HTERT RPE-1 (cell line): ENCODE data around the gene FXYD2.

Experiments used
- in situ Hi-C: fragments of 300-500 bp; cut with MboI; formaldehyde crosslinking; loops from 4 replicates; pipeline ENCODE4 v1.14.3; 2020; ENCODE audit warnings: low sequenced_read_pairs

FXYD2 gene

DNA sequence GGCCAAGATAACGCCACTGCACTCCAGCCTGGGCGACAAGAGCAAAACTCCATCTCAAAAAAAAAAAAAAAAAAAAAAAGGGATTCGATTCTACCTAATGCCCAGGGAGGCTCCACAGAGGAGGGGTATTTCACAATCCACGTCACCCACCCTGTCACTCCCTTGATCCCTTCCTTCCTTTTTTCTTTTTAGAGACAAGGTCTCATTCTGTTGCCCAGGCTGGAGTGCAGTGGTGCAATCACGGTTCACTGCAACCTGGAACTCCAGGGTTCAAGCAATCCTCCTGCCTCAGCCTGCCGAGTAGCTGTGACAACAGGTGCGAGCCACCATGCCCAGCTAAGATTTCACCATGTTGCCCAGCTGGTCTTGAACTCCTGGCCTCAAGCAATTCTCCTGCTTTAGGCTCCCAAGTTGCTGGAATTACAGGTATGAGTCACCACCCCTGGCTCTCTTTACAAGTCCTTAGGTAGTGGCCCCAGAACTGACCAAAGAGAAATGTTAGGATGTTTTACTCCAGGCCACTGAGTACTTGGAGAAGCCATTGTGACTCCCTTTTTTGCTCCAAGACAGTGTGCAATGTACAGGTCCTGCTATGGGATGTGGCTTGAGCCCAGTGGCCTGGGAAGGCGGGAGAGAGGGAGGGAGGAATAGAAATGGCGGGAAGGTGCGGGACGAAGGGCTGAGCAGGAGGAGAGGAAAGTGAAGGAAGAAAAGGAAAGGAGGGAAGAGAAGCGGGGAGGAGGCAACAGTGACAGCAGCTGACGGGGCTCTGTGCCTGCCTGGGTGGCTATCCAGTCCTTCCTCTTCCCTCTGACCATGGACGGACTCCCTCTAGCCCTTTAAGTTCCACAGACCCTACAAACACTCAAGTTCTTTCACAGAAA lies 11.8 kb upstream of the FXYD2 start:
- in situ Hi-C loops: no loop called here

DNA sequence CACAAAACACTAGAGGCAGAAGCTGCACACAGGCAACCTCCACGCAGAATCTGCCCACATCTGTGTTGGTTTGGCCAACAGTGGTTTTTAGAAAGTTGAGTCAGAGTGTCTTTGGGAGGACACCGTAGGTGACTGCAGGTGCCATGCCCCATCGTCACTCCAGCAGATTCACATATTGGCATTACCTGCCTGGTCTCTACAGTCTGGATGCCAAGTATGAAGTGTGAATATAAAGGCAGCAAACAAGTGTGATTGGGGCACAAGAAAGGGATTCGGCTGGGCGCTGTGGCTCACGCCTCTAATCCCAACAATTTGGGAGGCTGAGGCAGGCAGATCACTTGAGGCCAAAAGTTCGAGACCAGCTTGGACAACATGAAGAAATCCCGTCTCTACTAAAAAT lies 11.0 kb upstream of the FXYD2 start:
- in situ Hi-C loops: no loop called here

DNA sequence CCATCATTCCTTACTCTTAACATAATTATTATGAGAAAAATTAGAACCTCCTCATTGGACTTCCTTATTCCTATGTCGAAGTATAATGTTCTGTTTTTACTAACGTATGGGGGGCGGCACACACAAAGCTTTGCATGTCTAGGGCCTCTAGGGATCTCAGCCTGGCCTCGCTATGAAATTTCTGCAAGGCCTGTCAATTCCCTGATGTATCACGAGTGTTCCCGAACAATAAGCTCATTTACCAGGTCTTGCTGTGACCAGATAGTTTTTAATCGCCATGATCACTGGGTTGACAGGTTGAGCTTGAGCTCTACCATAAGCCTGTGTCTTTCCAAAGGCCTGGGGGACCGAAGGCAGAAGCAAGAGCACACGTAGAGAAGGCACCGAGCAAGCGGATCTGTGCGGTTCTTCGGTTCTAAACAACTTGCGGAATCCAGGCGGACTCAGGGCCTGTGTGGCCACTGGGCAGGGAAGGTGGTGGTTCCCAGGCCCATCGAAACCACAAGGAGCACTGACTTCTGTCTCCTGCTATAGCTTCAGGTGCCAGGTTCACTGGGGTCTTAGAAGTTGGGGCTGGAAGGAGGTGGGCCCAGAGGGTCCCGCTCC lies 10.4 kb upstream of the FXYD2 start:
- in situ Hi-C loops: no loop called here

DNA sequence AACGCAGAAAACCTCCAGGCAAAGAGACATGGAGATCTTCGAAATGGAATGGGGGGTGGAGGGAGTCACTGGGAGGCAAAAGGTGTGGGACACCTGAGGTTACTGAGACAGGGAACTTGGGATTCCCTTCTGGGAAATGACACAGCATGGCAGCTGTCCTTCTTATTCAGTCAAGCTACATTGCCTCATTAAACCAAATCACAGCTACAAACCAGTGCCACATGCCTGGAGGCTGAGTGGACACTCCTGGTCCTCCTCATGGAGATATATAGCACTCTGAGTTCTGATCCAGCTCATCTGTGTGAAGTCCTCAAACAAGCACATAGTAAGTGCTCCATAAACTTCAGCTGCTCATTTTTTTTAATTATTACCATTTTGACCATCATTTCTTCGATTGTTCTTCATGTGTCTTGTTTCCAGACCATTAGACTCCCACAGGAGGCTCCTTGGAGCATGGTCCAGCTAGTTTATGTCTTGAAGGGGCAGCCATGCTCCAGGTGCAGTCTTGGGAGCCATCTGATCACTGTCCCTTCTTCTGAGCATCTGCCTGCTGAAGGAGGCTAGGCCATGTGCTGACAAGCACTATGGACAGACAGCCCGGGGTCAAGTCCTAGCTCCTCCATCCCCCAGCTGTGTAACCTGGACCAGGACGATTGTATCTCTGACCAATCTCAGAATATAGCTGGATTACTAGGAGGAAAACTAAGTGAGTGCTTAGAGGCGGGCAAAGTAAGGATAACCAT lies 9.7 kb upstream of the FXYD2 start:
- in situ Hi-C loops: no loop called here

DNA sequence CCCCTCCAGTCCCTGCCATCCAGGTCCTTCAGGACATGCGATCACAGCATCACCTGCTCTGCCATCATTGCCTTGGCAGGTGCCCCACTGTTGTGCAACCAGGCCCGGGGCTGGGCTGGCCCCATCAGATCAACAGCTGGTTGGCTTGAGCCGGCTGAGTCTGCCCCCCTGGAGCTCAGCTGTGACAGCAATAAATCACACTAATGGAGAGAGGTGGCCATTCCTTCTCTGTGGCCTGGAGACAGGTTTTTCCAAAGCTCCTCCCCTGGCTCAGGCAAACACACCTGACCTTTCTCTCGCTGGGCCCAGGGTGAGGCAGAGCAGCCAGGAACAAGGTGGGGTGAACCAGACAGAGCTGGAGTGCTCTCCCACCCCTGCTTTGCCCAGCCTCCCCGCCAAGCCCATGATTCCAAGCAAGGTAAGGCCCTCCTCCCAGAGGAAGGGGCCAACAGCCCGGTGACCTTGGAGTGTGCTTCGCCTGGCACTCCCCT lies 8.9 kb upstream of the FXYD2 start:
- in situ Hi-C loops: no loop called here

DNA sequence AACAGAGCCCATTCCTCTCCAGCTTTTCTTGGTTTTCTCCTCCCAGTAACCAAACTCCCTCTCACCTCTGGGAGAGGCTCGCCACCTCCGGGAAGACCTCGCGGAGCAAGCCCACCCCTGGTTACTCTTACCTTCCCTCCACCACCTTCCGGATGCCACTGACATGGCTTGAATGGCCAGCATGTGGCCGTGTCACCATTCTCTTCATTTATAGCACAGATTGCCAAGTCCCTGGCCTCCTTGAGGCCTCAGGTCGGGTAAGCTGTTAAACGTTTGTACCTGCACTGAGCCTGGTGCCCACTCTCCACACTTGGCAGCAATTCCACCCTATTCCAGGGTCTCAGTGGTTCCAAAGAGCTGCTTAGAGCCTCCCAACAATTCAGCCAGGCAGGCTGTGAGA lies 8.0 kb upstream of the FXYD2 start:
- in situ Hi-C loops: no loop called here

GRCh38 chr11:117831661-117832415 lies 7.3 kb upstream of the FXYD2 start:
- in situ Hi-C loops: no loop called here

DNA sequence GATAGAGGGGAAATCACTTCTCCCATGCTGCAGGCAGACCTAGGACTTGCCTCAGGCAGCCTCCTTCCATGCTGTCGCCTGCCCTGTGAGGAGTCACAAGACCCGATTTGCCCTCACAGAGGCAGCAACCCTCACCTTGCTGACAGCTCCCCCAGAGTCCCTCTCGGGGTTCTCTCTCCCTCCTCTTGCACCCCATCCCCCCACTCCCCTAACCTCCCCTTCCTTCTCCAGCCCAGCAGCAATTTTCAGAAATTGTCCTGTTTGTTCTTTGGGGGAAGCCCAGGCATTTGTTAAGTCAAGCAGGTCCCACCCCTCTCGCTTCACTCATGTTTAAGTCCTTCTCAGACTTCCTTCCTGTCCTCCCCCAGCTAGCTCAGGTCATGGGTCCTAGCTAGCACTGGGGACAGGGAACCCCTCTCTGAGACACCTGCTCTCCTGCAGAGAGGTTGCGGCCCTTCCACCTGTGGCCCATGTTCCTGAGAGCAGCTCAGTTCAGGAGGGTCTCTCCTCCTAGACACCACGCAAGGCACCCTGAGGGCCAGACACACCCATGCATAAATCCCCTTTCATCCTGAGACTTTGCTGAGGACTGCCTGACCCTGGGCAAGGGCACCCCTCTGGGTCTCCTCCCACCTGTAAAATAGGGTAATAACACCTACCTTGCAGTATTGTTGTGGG lies 6.3 kb upstream of the FXYD2 start:
- in situ Hi-C loops: no loop called here

- in situ Hi-C loops: no loop called here
Observed at GRCh38 chr11:117830072-117830471, 5.5 kb upstream of the FXYD2 start.

- in situ Hi-C loops: no loop called here
Observed at GRCh38 chr11:117829369-117829725, 4.8 kb upstream of the FXYD2 start.

DNA sequence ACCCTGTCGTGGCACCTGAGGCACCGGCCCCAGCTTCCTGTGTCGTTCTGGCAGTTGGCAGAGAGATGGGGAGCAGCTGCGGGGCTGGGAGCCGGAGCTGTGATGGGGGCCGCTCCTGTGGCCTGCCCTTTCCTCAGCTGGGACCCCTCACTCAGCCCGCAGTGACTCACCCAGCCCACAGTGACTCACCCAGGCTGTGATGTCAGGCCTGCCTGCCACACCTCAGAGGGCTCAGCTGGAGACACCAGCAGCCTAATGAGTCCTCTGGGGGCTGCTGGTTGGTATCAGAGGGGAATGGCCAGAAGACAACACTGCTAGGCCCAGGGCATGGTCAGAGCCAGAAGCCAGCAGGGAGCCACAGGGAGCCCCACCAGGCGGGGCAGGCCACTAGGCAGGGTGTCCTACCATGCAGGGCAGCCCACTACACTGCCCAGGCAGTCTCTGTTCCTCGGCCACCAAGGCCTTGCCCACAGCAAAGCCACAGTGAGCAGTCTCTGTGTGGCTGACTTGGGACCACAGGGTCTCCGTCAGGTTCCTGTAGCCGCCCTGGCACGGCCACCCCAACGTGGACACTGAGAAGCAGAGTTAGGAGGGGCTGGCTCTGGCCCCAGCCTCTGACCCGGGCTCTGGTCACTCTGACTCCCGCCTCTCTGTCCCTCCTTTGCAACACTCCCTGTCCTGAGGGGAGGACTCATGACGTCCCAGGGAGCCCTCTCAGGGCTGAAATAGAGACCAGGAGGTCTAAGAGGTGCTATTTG lies 4.2 kb upstream of the FXYD2 start:
- in situ Hi-C loops: no loop called here

DNA sequence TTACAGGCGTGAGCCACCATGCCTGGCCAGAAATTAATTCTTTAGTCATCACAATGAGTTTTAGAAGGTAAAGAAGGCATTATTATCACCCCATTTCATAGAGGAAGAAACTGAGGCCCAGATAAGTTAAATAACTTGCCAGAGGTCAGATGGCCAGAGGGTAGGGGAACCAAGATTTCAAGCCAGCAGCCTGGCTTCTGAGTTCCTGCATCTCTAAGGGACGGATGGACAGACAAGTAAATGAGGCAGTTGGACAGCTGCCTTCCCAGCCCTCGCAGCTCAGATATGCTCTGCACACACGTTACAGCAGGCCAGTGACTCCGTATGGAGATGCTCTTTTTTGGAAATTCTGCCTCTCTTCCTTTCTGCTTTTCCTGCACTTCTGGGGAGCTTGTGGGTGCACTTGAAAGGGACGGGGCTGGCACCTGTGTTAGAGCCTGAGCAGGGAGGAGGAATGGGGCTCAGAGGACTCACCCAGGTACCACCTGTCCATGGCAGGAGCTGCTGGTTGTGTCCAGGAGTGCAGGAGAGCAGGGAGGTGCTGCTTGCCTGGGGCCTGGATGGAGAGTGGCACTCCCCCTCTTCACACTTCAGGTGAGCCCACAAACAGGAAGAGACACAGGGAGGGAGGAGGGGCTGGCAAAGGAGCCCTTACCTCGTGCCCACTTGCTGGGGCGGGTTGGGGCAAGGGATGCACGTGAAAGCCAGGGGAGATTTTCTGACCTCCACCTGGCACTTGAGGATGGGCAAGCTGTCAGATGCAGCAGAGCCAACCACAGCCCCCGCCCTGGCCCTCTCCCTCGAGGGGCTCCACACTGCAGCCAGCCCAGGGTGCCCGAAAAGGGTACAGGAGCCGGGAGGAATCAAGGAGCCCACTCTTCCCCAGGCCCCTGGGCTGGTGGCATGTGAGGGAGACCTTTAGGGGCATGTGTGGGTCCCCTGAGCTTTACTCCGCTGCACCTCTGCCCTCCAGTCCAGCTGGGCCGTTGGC lies 3.3 kb upstream of the FXYD2 start:
- in situ Hi-C loops: no loop called here

- in situ Hi-C loops: no loop called here
Observed at GRCh38 chr11:117826832-117827231, 2.3 kb upstream of the FXYD2 start.

DNA sequence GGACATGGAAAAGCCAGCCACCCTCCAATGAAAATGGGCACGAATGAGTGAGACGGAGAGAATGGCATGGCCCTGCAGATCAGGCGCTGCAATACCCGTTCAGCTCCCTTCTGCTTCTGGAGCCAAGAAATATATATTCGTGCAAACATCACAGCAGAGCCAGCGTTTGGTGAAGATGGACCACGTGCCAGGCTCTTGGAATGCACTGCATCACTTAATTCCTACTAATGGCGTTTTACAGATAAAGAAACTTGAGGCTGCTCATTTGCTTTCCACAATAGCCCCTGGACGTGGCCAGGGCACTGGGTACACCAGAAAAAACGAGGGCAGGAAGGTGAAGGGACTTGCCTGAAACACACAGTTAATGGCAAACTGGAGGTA lies 1.6 kb upstream of the FXYD2 start:
- in situ Hi-C loops: no loop called here

GRCh38 chr11:117825538-117826189 lies 1.1 kb upstream of the FXYD2 start:
- in situ Hi-C loops: no loop called here

GRCh38 chr11:117823946-117824420 lies 561 bp downstream of the FXYD2 start:
- in situ Hi-C loops: no loop called here

GRCh38 chr11:117823294-117823945 lies 1.1 kb downstream of the FXYD2 start:
- in situ Hi-C loops: no loop called here
